ENCODE results near the gene DESI1. TPM values are rescaled to one million over a fixed set of nuclear protein-coding genes. Genes with fewer than 3 reads are reported as not detected.
A peak's percentile ranks its signal among the peaks of the same experiment; 100 is the strongest.
"Not testable (repeated sequence)": the region's sequence is repeated elsewhere in the genome, so short reads cannot be mapped to it uniquely, and the experiment has no call there.

Gene DESI1
- total RNA-seq: 26.2 and 29.9 TPM in 2 replicates
- long read RNA-seq, partial matches to known transcripts: 1 of 6 reads
- long read RNA-seq, other reads (novel, unspliced or antisense): 4 of 6 reads

- no peaks in the 10 kb centered on the region for H3K27me3 Mint-ChIP-seq (ENCODE audit: unreplicated experiment)
- no peaks in the 10 kb centered on the region for H3K9me3 Mint-ChIP-seq (ENCODE audit: unreplicated experiment)
- peaks cover 28% of the 10 kb centered on the region for H3K4me1 Mint-ChIP-seq (ENCODE audit: unreplicated experiment)
- H3K36me3 Mint-ChIP-seq (ENCODE audit: unreplicated experiment): peaks cover 6% of the 10 kb centered on the region
- H3K4me3 Mint-ChIP-seq (ENCODE audit: unreplicated experiment): peak within 1 kb of the TSS; percentile 90
- DNase-seq (ENCODE audit: extremely low spot score, unreplicated experiment): no peak
- H3K27ac Mint-ChIP-seq (ENCODE audit: unreplicated experiment): peak within 1 kb of the TSS; percentile 96
- TF ChIP-seq CTCF (IDR thresholded peaks at IDR 0.05): peak; percentile 6
Measured at GRCh38 chr22:41620589-41621098, at the start of gene DESI1. DESI1 (minus strand) TSS chr22:41621043; CDS start chr22:41620839, 204 bp downstream.

GRCh38 chr22:41668971-41669911 lies 48.4 kb upstream of the DESI1 start:
- no peaks in the 10 kb centered on the region for H3K9me3 Mint-ChIP-seq (ENCODE audit: unreplicated experiment)
- no peaks in the 10 kb centered on the region for H3K27me3 Mint-ChIP-seq (ENCODE audit: unreplicated experiment)
- DNase-seq (ENCODE audit: extremely low spot score, unreplicated experiment): no peak
- H3K4me1 Mint-ChIP-seq (ENCODE audit: unreplicated experiment): peaks cover 22% of the 10 kb centered on the region
- H3K36me3 Mint-ChIP-seq (ENCODE audit: unreplicated experiment): peaks cover 8% of the 10 kb centered on the region
- no peak overlapping the region for H3K4me3 Mint-ChIP-seq (ENCODE audit: unreplicated experiment)
- TF ChIP-seq CTCF (IDR thresholded peaks at IDR 0.05): no peak
- peak overlapping the region; percentile 59 for H3K27ac Mint-ChIP-seq (ENCODE audit: unreplicated experiment)

- H3K27me3 Mint-ChIP-seq (ENCODE audit: unreplicated experiment): no peaks in the 10 kb centered on the region
- peaks cover 19% of the 10 kb centered on the region for H3K4me1 Mint-ChIP-seq (ENCODE audit: unreplicated experiment)
- no peak overlapping the region for H3K4me3 Mint-ChIP-seq (ENCODE audit: unreplicated experiment)
Measured at GRCh38 chr22:41664951-41665350, 44.1 kb upstream of the DESI1 start.

GRCh38 chr22:41664490-41664889 lies 43.6 kb upstream of the DESI1 start:
- H3K36me3 Mint-ChIP-seq (ENCODE audit: unreplicated experiment): peaks cover 26% of the 10 kb centered on the region
- no peak overlapping the region for H3K27ac Mint-ChIP-seq (ENCODE audit: unreplicated experiment)
- no peaks in the 10 kb centered on the region for H3K9me3 Mint-ChIP-seq (ENCODE audit: unreplicated experiment)
- no peak overlapping the region for H3K4me3 Mint-ChIP-seq (ENCODE audit: unreplicated experiment)
- TF ChIP-seq CTCF (IDR thresholded peaks at IDR 0.05): no peak
- H3K27me3 Mint-ChIP-seq (ENCODE audit: unreplicated experiment): no peaks in the 10 kb centered on the region
- no peak for DNase-seq (ENCODE audit: extremely low spot score, unreplicated experiment)
- peaks cover 17% of the 10 kb centered on the region for H3K4me1 Mint-ChIP-seq (ENCODE audit: unreplicated experiment)

More at GRCh38 chr22:41664951-41665350, 44.1 kb upstream of the DESI1 start:
- no peak overlapping the region for H3K27ac Mint-ChIP-seq (ENCODE audit: unreplicated experiment)
- H3K9me3 Mint-ChIP-seq (ENCODE audit: unreplicated experiment): no peaks in the 10 kb centered on the region
- TF ChIP-seq CTCF (IDR thresholded peaks at IDR 0.05): no peak
- no peak for DNase-seq (ENCODE audit: extremely low spot score, unreplicated experiment)
- peaks cover 24% of the 10 kb centered on the region for H3K36me3 Mint-ChIP-seq (ENCODE audit: unreplicated experiment)

GRCh38 chr22:41663594-41663993 lies 42.8 kb upstream of the DESI1 start:
- H3K4me3 Mint-ChIP-seq (ENCODE audit: unreplicated experiment); H3K9me3 Mint-ChIP-seq (ENCODE audit: unreplicated experiment); DNase-seq (ENCODE audit: extremely low spot score, unreplicated experiment); H3K27me3 Mint-ChIP-seq (ENCODE audit: unreplicated experiment): not testable (repeated sequence)
- Mint-ChIP-seq H3K36me3 (ENCODE audit: unreplicated experiment) (peaks cover 32% of the 10 kb centered on the region), H3K4me1 (ENCODE audit: unreplicated experiment) (peaks cover 12% of the 10 kb centered on the region), H3K27ac (ENCODE audit: unreplicated experiment) (peak overlapping the region; percentile 60)

Data from osteocyte (in vitro differentiated cells).